ENCODE measurements around the gene PRTG. TPM values are rescaled to one million over a fixed set of nuclear protein-coding genes. Genes with fewer than 3 reads are reported as not detected.

The PRTG gene
- total RNA-seq, 1 donor = 4.7 TPM

GRCh38 chr15:55710286-55710685, 32.7 kb downstream of the PRTG start:
- no peaks in the 10 kb centered on the region for H4K20me1 ChIP-seq (ENCODE audit: insufficient read depth, low read length)
- H3K27ac ChIP-seq (ENCODE audit: low read depth, low read length) = no peak overlapping the region
- H3K4me3 ChIP-seq (ENCODE audit: insufficient read depth, low read length) = no peak overlapping the region
- H3K27me3 ChIP-seq (ENCODE audit: insufficient read depth, low read length) = no peaks in the 10 kb centered on the region
- no peak overlapping the region for H2AFZ ChIP-seq (ENCODE audit: low read length)
- TF ChIP-seq, protein P1, sequence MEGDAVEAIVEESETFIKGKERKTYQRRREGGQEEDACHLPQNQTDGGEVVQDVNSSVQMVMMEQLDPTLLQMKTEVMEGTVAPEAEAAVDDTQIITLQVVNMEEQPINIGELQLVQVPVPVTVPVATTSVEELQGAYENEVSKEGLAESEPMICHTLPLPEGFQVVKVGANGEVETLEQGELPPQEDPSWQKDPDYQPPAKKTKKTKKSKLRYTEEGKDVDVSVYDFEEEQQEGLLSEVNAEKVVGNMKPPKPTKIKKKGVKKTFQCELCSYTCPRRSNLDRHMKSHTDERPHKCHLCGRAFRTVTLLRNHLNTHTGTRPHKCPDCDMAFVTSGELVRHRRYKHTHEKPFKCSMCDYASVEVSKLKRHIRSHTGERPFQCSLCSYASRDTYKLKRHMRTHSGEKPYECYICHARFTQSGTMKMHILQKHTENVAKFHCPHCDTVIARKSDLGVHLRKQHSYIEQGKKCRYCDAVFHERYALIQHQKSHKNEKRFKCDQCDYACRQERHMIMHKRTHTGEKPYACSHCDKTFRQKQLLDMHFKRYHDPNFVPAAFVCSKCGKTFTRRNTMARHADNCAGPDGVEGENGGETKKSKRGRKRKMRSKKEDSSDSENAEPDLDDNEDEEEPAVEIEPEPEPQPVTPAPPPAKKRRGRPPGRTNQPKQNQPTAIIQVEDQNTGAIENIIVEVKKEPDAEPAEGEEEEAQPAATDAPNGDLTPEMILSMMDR (IDR thresholded peaks at IDR 0.05; ENCODE audit: extremely low read depth, low read depth, low read length) = no peak
- no peaks in the 10 kb centered on the region for H3K9me3 ChIP-seq (ENCODE audit: low read depth, low read length)
- peaks cover 5% of the 10 kb centered on the region for H3K4me1 ChIP-seq (ENCODE audit: insufficient read depth, low read length)
- peak overlapping the region; percentile 17 for H3K4me2 ChIP-seq (ENCODE audit: insufficient read depth, low read length)
- no peak for DNase-seq (ENCODE audit: insufficient read length, low spot score, missing footprints)
- H3K36me3 ChIP-seq (ENCODE audit: insufficient read depth, low read length) = no peaks in the 10 kb centered on the region
- H3K79me2 ChIP-seq (ENCODE audit: insufficient read depth, low read length) = no peaks in the 10 kb centered on the region

- TF ChIP-seq, protein P1 (IDR thresholded peaks at IDR 0.05; ENCODE audit: extremely low read depth, low read depth, low read length) = no peak
- Histone ChIP-seq H3K27me3 (ENCODE audit: insufficient read depth, low read length) (no peaks in the 10 kb centered on the region), H3K27ac (ENCODE audit: low read depth, low read length) (no peak overlapping the region), H2AFZ (ENCODE audit: low read length) (no peak overlapping the region), H3K4me3 (ENCODE audit: insufficient read depth, low read length) (no peak overlapping the region), H3K9me3 (ENCODE audit: low read depth, low read length) (no peaks in the 10 kb centered on the region), H3K36me3 (ENCODE audit: insufficient read depth, low read length) (no peaks in the 10 kb centered on the region), H3K4me2 (ENCODE audit: insufficient read depth, low read length) (no peak overlapping the region), H4K20me1 (ENCODE audit: insufficient read depth, low read length) (no peaks in the 10 kb centered on the region), H3K79me2 (ENCODE audit: insufficient read depth, low read length) (no peaks in the 10 kb centered on the region), H3K4me1 (ENCODE audit: insufficient read depth, low read length) (peaks cover 5% of the 10 kb centered on the region)
- DNase-seq (ENCODE audit: insufficient read length, low spot score, missing footprints) = no peak
Measured at GRCh38 chr15:55709458-55709857, 33.5 kb downstream of the PRTG start.

GRCh38 chr15:55708720-55709119, 34.2 kb downstream of the PRTG start:
- Histone ChIP-seq H2AFZ (ENCODE audit: low read length) (no peak overlapping the region), H3K79me2 (ENCODE audit: insufficient read depth, low read length) (no peaks in the 10 kb centered on the region), H3K9me3 (ENCODE audit: low read depth, low read length) (no peaks in the 10 kb centered on the region), H3K4me3 (ENCODE audit: insufficient read depth, low read length) (no peak overlapping the region), H3K27ac (ENCODE audit: low read depth, low read length) (no peak overlapping the region), H4K20me1 (ENCODE audit: insufficient read depth, low read length) (no peaks in the 10 kb centered on the region), H3K27me3 (ENCODE audit: insufficient read depth, low read length) (no peaks in the 10 kb centered on the region), H3K4me2 (ENCODE audit: insufficient read depth, low read length) (no peak overlapping the region), H3K4me1 (ENCODE audit: insufficient read depth, low read length) (peaks cover 5% of the 10 kb centered on the region), H3K36me3 (ENCODE audit: insufficient read depth, low read length) (no peaks in the 10 kb centered on the region)
- no peak for DNase-seq (ENCODE audit: insufficient read length, low spot score, missing footprints)
- TF ChIP-seq, protein P1 (IDR thresholded peaks at IDR 0.05; ENCODE audit: extremely low read depth, low read depth, low read length) = no peak

GRCh38 chr15:55707951-55708350, 35.0 kb downstream of the PRTG start:
- Histone ChIP-seq H4K20me1 (ENCODE audit: insufficient read depth, low read length) (no peaks in the 10 kb centered on the region), H3K36me3 (ENCODE audit: insufficient read depth, low read length) (no peaks in the 10 kb centered on the region), H3K79me2 (ENCODE audit: insufficient read depth, low read length) (no peaks in the 10 kb centered on the region), H3K4me1 (ENCODE audit: insufficient read depth, low read length) (peaks cover 5% of the 10 kb centered on the region), H2AFZ (ENCODE audit: low read length) (no peak overlapping the region), H3K4me2 (ENCODE audit: insufficient read depth, low read length) (no peak overlapping the region), H3K27me3 (ENCODE audit: insufficient read depth, low read length) (no peaks in the 10 kb centered on the region), H3K27ac (ENCODE audit: low read depth, low read length) (no peak overlapping the region), H3K4me3 (ENCODE audit: insufficient read depth, low read length) (no peak overlapping the region), H3K9me3 (ENCODE audit: low read depth, low read length) (no peaks in the 10 kb centered on the region)
- TF ChIP-seq, protein P1 (IDR thresholded peaks at IDR 0.05; ENCODE audit: extremely low read depth, low read depth, low read length) = no peak
- DNase-seq (ENCODE audit: insufficient read length, low spot score, missing footprints) = no peak
